ENCODE results near the gene NPY4R. TPM values are rescaled to one million over a fixed set of nuclear protein-coding genes. Genes with fewer than 3 reads are reported as not detected.

Gene NPY4R
- total RNA-seq, 1 donor from 2014 or later: not detected

Other genes with a start within 250 kb of the NPY4R start
- gene ANTXRL, start 179.0 kb downstream of the NPY4R start, total RNA-seq: not detected in 2 replicates
- gene ANXA8L1, start 90.2 kb downstream of the NPY4R start, total RNA-seq: 1.0 and 6.2 TPM in 2 replicates
- gene GPRIN2, start 90.7 kb upstream of the NPY4R start, total RNA-seq: 9.2 and 17.0 TPM in 2 replicates
- 0.07 and 0.17 TPM in 2 replicates for gene SYT15, start 113.2 kb upstream of the NPY4R start, total RNA-seq

All from kidney epithelial cell (primary cell).